ENCODE results near the gene EPHA3. TPM values are rescaled to one million over a fixed set of nuclear protein-coding genes. Genes with fewer than 3 reads are reported as not detected.

Gene EPHA3
- total RNA-seq, 4 donors from 2014 or later, result 0.85 to 1.4 (median 0.96) TPM

DNA sequence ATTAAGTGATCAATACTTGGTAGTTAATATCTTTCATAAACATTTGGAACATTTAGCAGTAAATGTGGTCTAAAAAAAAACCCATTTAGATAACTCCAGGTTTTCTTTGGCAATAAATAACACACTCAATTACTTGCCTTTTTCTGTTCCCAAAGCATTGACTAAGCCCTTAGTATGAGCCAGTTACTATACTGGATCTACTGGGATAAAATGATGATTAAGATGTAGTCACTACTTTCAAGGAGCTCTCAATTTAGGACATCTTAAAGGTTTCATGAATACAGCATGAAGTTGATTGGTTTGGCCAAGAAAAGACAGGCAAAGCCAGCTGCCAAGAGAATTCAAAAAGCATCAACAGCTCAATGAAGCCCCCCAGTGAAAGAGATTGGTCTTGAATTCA lies 250.9 kb downstream of the EPHA3 start:
- Histone ChIP-seq H3K4me3 (no peak overlapping the region), H3K4me1 (no peaks in the 10 kb centered on the region), H3K9me3 (no peaks in the 10 kb centered on the region), H3K27ac (no peak overlapping the region), H3K27me3 (no peaks in the 10 kb centered on the region), H3K36me3 (no peaks in the 10 kb centered on the region)
- no peak for DNase-seq (ENCODE audit: low spot score in 2 of 2)
- TF ChIP-seq POLR2AphosphoS5 (IDR thresholded peaks at IDR 0.05), result no peak
- TF ChIP-seq POLR2A (IDR thresholded peaks at IDR 0.05), result no peak
- no peak for TF ChIP-seq EP300 (IDR thresholded peaks at IDR 0.05)
- TF ChIP-seq, protein P1, sequence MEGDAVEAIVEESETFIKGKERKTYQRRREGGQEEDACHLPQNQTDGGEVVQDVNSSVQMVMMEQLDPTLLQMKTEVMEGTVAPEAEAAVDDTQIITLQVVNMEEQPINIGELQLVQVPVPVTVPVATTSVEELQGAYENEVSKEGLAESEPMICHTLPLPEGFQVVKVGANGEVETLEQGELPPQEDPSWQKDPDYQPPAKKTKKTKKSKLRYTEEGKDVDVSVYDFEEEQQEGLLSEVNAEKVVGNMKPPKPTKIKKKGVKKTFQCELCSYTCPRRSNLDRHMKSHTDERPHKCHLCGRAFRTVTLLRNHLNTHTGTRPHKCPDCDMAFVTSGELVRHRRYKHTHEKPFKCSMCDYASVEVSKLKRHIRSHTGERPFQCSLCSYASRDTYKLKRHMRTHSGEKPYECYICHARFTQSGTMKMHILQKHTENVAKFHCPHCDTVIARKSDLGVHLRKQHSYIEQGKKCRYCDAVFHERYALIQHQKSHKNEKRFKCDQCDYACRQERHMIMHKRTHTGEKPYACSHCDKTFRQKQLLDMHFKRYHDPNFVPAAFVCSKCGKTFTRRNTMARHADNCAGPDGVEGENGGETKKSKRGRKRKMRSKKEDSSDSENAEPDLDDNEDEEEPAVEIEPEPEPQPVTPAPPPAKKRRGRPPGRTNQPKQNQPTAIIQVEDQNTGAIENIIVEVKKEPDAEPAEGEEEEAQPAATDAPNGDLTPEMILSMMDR (IDR thresholded peaks at IDR 0.05), result no peak

DNA sequence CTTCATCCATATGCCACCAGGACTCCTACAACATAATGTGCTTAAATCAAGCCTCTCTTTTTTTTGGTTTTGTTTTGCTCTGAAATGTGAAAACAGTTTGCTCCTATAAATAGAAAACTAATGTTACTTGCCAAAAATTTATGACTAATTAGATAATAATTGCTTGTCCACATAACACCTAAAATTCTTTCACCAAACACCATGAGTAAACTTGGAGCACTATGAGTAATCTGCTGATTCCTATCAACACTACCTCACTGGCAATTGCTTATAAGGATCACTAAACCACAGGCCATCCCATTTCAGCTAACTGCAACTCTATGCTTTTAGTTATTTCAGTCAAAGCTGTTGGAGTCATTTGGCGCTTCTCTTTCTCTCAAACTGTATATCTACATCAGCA lies 252.7 kb downstream of the EPHA3 start:
- 97% methylated on average over 1 of the region's 1 CpG for WGBS
- Histone ChIP-seq H3K27me3 (no peaks in the 10 kb centered on the region), H3K27ac (no peak overlapping the region), H3K4me3 (no peak overlapping the region), H3K9me3 (no peaks in the 10 kb centered on the region), H3K36me3 (no peaks in the 10 kb centered on the region), H3K4me1 (no peaks in the 10 kb centered on the region)
- TF ChIP-seq, protein P1 (IDR thresholded peaks at IDR 0.05), result no peak
- TF ChIP-seq EP300 (IDR thresholded peaks at IDR 0.05) (no peak), POLR2A (IDR thresholded peaks at IDR 0.05) (no peak), POLR2AphosphoS5 (IDR thresholded peaks at IDR 0.05) (no peak)
- DNase-seq (ENCODE audit: low spot score in 2 of 2), result no peak

DNA sequence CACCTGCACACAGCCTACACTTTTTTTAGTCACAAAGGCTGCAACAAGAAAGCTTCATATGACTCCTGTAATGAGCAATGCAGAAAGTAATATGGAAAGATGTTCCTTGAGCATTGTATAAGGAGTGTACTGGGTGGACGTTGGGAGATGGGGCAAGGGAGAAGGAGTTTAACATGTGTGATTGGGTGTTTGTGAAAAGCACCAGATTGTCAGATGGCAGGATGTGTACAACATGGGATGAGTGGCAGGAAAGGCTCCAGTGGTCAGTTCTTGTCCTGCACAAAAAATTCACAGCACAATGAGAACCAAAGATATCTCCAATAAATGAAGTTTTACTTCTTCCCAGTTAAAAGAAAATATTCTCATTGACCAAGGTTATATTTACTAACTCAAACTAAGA lies 255.1 kb downstream of the EPHA3 start:
- Histone ChIP-seq H3K36me3 (no peaks in the 10 kb centered on the region), H3K4me1 (no peaks in the 10 kb centered on the region), H3K9me3 (no peaks in the 10 kb centered on the region), H3K27ac (no peak overlapping the region), H3K4me3 (no peak overlapping the region), H3K27me3 (no peaks in the 10 kb centered on the region)
- DNase-seq (ENCODE audit: low spot score in 2 of 2), result no peak
- WGBS, result 76% methylated on average over 1 of the region's 1 CpG
- TF ChIP-seq POLR2AphosphoS5 (IDR thresholded peaks at IDR 0.05), result no peak
- no peak for TF ChIP-seq POLR2A (IDR thresholded peaks at IDR 0.05)
- TF ChIP-seq, protein P1 (IDR thresholded peaks at IDR 0.05), result no peak
- TF ChIP-seq EP300 (IDR thresholded peaks at IDR 0.05), result no peak

DNA sequence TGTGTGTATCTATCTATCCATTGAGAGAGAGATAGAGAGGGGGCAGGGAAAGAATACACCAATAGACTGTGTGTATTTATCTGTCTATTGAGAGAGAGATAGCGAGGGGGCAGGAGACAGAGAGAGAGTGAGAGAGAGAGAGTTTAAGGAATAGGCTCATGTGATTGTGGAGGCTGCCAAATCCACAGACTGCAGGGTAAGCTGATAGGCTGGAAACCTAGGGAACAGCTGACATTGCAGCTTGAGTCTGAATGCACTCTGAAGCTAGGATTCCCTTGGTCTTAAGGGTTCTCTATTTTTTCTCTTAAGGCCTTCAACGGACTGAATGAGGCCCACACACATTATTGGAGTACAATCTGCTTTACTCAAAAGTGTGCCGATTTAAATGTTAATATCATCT lies 255.8 kb downstream of the EPHA3 start:
- TF ChIP-seq, protein P1 (IDR thresholded peaks at IDR 0.05), result no peak
- TF ChIP-seq POLR2AphosphoS5 (IDR thresholded peaks at IDR 0.05) (no peak), EP300 (IDR thresholded peaks at IDR 0.05) (no peak), POLR2A (IDR thresholded peaks at IDR 0.05) (no peak)
- H3K27ac ChIP-seq, result no peak overlapping the region
- H3K9me3 ChIP-seq, result no peaks in the 10 kb centered on the region
- H3K27me3 ChIP-seq, result no peaks in the 10 kb centered on the region
- H3K4me3 ChIP-seq, result no peak overlapping the region
- no peaks in the 10 kb centered on the region for H3K4me1 ChIP-seq
- 86% methylated on average over 3 of the region's 3 CpGs for WGBS
- DNase-seq (ENCODE audit: low spot score in 2 of 2), result no peak
- no peaks in the 10 kb centered on the region for H3K36me3 ChIP-seq

DNA sequence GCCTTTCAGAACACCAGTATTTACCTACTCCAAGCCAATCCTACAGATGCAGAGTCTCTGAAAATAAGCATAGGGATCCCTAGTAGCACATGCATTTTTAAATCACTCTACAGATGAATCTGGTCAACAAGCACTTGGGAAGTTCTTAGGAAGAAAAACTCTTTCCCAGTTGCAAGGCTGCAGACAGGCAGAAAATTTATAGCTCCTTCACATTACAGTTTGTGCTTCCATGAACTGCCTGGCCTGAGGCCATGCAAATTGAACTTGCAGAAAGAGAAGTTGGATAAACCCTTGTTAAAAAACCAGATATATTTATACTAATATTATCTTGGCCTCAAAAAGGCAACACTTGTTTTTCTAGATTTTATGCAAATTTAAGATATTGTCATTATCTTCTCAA lies 256.9 kb downstream of the EPHA3 start:
- Histone ChIP-seq H3K4me3 (no peak overlapping the region), H3K27ac (no peak overlapping the region), H3K4me1 (no peaks in the 10 kb centered on the region), H3K27me3 (no peaks in the 10 kb centered on the region), H3K9me3 (no peaks in the 10 kb centered on the region), H3K36me3 (no peaks in the 10 kb centered on the region)
- no peak for TF ChIP-seq EP300 (IDR thresholded peaks at IDR 0.05)
- no peak for TF ChIP-seq POLR2A (IDR thresholded peaks at IDR 0.05)
- no peak for TF ChIP-seq POLR2AphosphoS5 (IDR thresholded peaks at IDR 0.05)
- TF ChIP-seq, protein P1 (IDR thresholded peaks at IDR 0.05), result no peak
- DNase-seq (ENCODE audit: low spot score in 2 of 2), result no peak

Data from suprapubic skin (tissue), 4 donors.